CD14-positive monocyte (primary cell): ENCODE data around the gene DNMT3A. TPM values are rescaled to one million over a fixed set of nuclear protein-coding genes. Genes with fewer than 3 reads are reported as not detected.

ENCODE experiments used
- DNase-seq, 3 donors: peaks; one replicate each; pipeline ENCODE4 v3.0.0-alpha.2; 2011 to 2022
- H2AFZ ChIP-seq: 2 replicates; pipeline ENCODE4 v1.6.0; 2012; ENCODE audit warnings: mild to moderate bottlenecking, low read depth, low read length, inconsistent platforms; ENCODE audit not compliant: insufficient read depth, poor library complexity, severe bottlenecking
- H3K27ac ChIP-seq, 2 donors: 1 replicate in 1 of 2; 2 replicates in 1 of 2; pipeline ENCODE4 v1.5.1; 2012 to 2013; ENCODE audit warnings: low read length in 2 of 2, control low read depth in 1 of 2, inconsistent platforms in 1 of 2, low read depth in 1 of 2, mild to moderate bottlenecking in 1 of 2
- H3K27me3 ChIP-seq, 2 donors: one replicate each; pipeline versions ENCODE4 v1.6.0 to v1.6.1; 2011 to 2013; ENCODE audit warnings: low read length in 2 of 2; ENCODE audit not compliant: control insufficient read depth in 2 of 2, insufficient read depth in 2 of 2
- H3K36me3 ChIP-seq, 2 donors: replicated peaks in 1 of 2; 1 replicate in 1 of 2; 2 replicates in 1 of 2; pipeline versions ENCODE4 v1.5.1 to v1.6.1; 2012 to 2013; ENCODE audit warnings: low read length in 2 of 2, control low read depth in 1 of 2, inconsistent platforms in 1 of 2, mild to moderate bottlenecking in 1 of 2; ENCODE audit not compliant: insufficient read depth in 2 of 2, control insufficient read depth in 1 of 2
- H3K4me1 ChIP-seq, 2 donors: 1 replicate in 1 of 2; 2 replicates in 1 of 2; pipeline versions ENCODE4 v1.5.1 to v1.6.1; 2012 to 2013; ENCODE audit warnings: low read length in 2 of 2, control low read depth in 1 of 2, inconsistent platforms in 1 of 2, mild to moderate bottlenecking in 1 of 2, moderate library complexity in 1 of 2; ENCODE audit not compliant: insufficient read depth in 2 of 2, control insufficient read depth in 1 of 2
- H3K4me2 ChIP-seq: replicated peaks from 2 replicates; pipeline ENCODE3; 2012; ENCODE audit warnings: low read length, moderate library complexity, mild to moderate bottlenecking; ENCODE audit not compliant: poor library complexity, severe bottlenecking; ENCODE audit errors: extremely low read depth
- H3K4me3 ChIP-seq, 3 experiments: fragments of 200-600 bp in 1 of 3; sonication (generic) in 1 of 3; replicated peaks in 1 of 3; 1 replicate in 2 of 3; 2 replicates in 1 of 3; pipeline ENCODE4 v1.5.1; 2011 to 2013; ENCODE audit warnings: low read length in 3 of 3, mild to moderate bottlenecking in 3 of 3, control low read depth in 2 of 3, low read depth in 2 of 3, inconsistent platforms in 1 of 3, moderate library complexity in 1 of 3
- H3K79me2 ChIP-seq: 2 replicates; pipeline ENCODE4 v1.6.0; 2012; ENCODE audit warnings: mild to moderate bottlenecking, control low read depth, inconsistent platforms, low read length, moderate library complexity; ENCODE audit not compliant: insufficient read depth
- H3K9ac ChIP-seq: 2 replicates; pipeline ENCODE4 v1.6.0; 2017; ENCODE audit warnings: low read length, mild to moderate bottlenecking; ENCODE audit not compliant: insufficient read depth, poor library complexity, severe bottlenecking
- H3K9me3 ChIP-seq, 2 donors: replicated peaks in 1 of 2; 1 replicate in 1 of 2; 2 replicates in 1 of 2; pipeline versions ENCODE4 v1.5.1 to v1.6.1; 2012 to 2013; ENCODE audit warnings: low read length in 2 of 2, control low read depth in 1 of 2; ENCODE audit not compliant: control insufficient read depth in 1 of 2, insufficient read depth in 1 of 2
- H4K20me1 ChIP-seq: 2 replicates; pipeline ENCODE4 v1.6.0; 2012; ENCODE audit warnings: mild to moderate bottlenecking, low read length, control low read depth, moderate library complexity; ENCODE audit not compliant: insufficient read depth
- H3K27ac Mint-ChIP-seq, 7 donors: one replicate each; pipeline ENCODE4 v1.8.0; 2020; ENCODE audit warnings: mild to moderate bottlenecking in 7 of 7, mixed read lengths in 7 of 7, moderate library complexity in 6 of 7, inconsistent platforms in 2 of 7
- H3K27me3 Mint-ChIP-seq, 3 donors: one replicate each; pipeline ENCODE4 v1.8.0; 2021 to 2022; ENCODE audit warnings: low read depth in 3 of 3, mild to moderate bottlenecking in 3 of 3, mixed read lengths in 3 of 3, moderate library complexity in 3 of 3, inconsistent platforms in 1 of 3
- H3K36me3 Mint-ChIP-seq, 2 donors: one replicate each; pipeline ENCODE4 v1.8.0; 2020; ENCODE audit warnings: mixed read lengths in 2 of 2, inconsistent platforms in 1 of 2, mild to moderate bottlenecking in 1 of 2
- H3K4me1 Mint-ChIP-seq: one replicate; pipeline ENCODE4 v1.8.0; 2020; ENCODE audit warnings: mild to moderate bottlenecking, mixed read lengths
- H3K4me3 Mint-ChIP-seq, 2 donors: one replicate each; pipeline ENCODE4 v1.8.0; 2020; ENCODE audit warnings: mild to moderate bottlenecking in 2 of 2, mixed read lengths in 2 of 2, moderate library complexity in 1 of 2
- H3K9me3 Mint-ChIP-seq, 7 donors: one replicate each; pipeline ENCODE4 v1.8.0; 2020 to 2022; ENCODE audit warnings: mixed read lengths in 7 of 7, mild to moderate bottlenecking in 6 of 7, moderate library complexity in 6 of 7, inconsistent platforms in 2 of 7
- CTCF ChIP-seq: fragments of 200-600 bp; IDR thresholded peaks from one replicate; pipeline ENCODE4 v1.8.0; 2022; ENCODE audit warnings: antibody characterized with exemption, mild to moderate bottlenecking
- WGBS: methylation state at CpG from one replicate; pipeline ENCODE4 v1.1.5; 2013; ENCODE audit warnings: missing lambda C conversion rate; ENCODE audit not compliant: insufficient coverage; 5-methylcytosine and 5-hydroxymethylcytosine counted together
- intact Hi-C, 2 donors: fragments of 100-400 bp; cut with micrococcal nuclease; formaldehyde crosslinking; loops; one replicate each; pipeline versions ENCODE4 v1.15.0 to v1.15.1; 2023
- polyA plus RNA-seq, 3 donors: library from polyadenylated mRNA; depleted of rRNA in 1 of 3; unstranded in 2 of 3; stranded (reverse) in 1 of 3; fragments of 300-500 nt in 2 of 3; fragments of >200 nt in 1 of 3; fragmentation: Illumina TruSeq in 2 of 3; gene quantifications; 1 replicate in 2 of 3; 2 replicates in 1 of 3; pipeline ENCODE4 v1.2.3, GENCODE V29; 2012 to 2021

DNMT3A gene
- polyA plus RNA-seq, 3 donors = 1.7 to 7.9 (median 2.7) TPM

- H3K4me2 ChIP-seq = no peak overlapping the region
- H3K27ac ChIP-seq = no peak overlapping the region
Measured at GRCh38 chr2:25237764-25238163, 104.0 kb downstream of the DNMT3A start.

GRCh38 chr2:25236736-25237135 lies 105.0 kb downstream of the DNMT3A start:
- Histone ChIP-seq H3K27me3 (no peaks in the 10 kb centered on the region), H3K4me1 (no peaks in the 10 kb centered on the region), H4K20me1 (no peaks in the 10 kb centered on the region), H3K9me3 (no peaks in the 10 kb centered on the region), H2AFZ (no peak overlapping the region), H3K36me3 (peaks cover 78 to 100% of the 10 kb centered on the region in 2 donors), H3K4me2 (no peak overlapping the region), H3K9ac (no peak overlapping the region), H3K79me2 (no peaks in the 10 kb centered on the region), H3K4me3 (no peak overlapping the region), H3K27ac (no peak overlapping the region)
- Mint-ChIP-seq H3K4me1 (peaks cover 2% of the 10 kb centered on the region), H3K27me3 (peaks cover 0 to 2% (median 0%) of the 10 kb centered on the region in 3 donors), H3K27ac (no peak overlapping the region), H3K4me3 (no peak overlapping the region), H3K9me3 (no peaks in the 10 kb centered on the region), H3K36me3 (peaks cover 78 to 91% of the 10 kb centered on the region in 2 donors)
- intact Hi-C loops = no loop called here
- 100% methylated on average over 5 of the region's 8 CpGs for WGBS
- DNase-seq = no peak
- TF ChIP-seq CTCF = no peak

More at GRCh38 chr2:25237764-25238163, 104.0 kb downstream of the DNMT3A start:
- peaks cover 80 to 100% of the 10 kb centered on the region in 2 donors for H3K36me3 ChIP-seq
- H3K4me3 ChIP-seq = no peak overlapping the region
- Mint-ChIP-seq H3K9me3 (no peaks in the 10 kb centered on the region), H3K27ac (no peak overlapping the region), H3K27me3 (peaks cover 0 to 2% (median 0%) of the 10 kb centered on the region in 3 donors), H3K4me3 (no peak overlapping the region), H3K36me3 (peaks cover 78 to 94% of the 10 kb centered on the region in 2 donors), H3K4me1 (peaks cover 2% of the 10 kb centered on the region)
- DNase-seq = no peak
- no peak overlapping the region for H2AFZ ChIP-seq
- no peaks in the 10 kb centered on the region for H3K79me2 ChIP-seq
- no peak for TF ChIP-seq CTCF
- intact Hi-C loops = no loop called here
- H3K9ac ChIP-seq = no peak overlapping the region
- no peaks in the 10 kb centered on the region for H3K4me1 ChIP-seq
- no peaks in the 10 kb centered on the region for H3K9me3 ChIP-seq
- H3K27me3 ChIP-seq = no peaks in the 10 kb centered on the region
- 70% methylated on average over 2 of the region's 8 CpGs for WGBS
- H4K20me1 ChIP-seq = no peaks in the 10 kb centered on the region
